HG02884 (cell line): ENCODE data around the gene SLC28A1.

Source experiments
- ATAC-seq: cut with Tn5 transposase; IDR thresholded peaks from one replicate; pipeline ENCODE4 v1.9.1; 2021; ENCODE audit warnings: mild to moderate bottlenecking, moderate library complexity; ENCODE audit not compliant: unreplicated experiment

The SLC28A1 gene

DNA sequence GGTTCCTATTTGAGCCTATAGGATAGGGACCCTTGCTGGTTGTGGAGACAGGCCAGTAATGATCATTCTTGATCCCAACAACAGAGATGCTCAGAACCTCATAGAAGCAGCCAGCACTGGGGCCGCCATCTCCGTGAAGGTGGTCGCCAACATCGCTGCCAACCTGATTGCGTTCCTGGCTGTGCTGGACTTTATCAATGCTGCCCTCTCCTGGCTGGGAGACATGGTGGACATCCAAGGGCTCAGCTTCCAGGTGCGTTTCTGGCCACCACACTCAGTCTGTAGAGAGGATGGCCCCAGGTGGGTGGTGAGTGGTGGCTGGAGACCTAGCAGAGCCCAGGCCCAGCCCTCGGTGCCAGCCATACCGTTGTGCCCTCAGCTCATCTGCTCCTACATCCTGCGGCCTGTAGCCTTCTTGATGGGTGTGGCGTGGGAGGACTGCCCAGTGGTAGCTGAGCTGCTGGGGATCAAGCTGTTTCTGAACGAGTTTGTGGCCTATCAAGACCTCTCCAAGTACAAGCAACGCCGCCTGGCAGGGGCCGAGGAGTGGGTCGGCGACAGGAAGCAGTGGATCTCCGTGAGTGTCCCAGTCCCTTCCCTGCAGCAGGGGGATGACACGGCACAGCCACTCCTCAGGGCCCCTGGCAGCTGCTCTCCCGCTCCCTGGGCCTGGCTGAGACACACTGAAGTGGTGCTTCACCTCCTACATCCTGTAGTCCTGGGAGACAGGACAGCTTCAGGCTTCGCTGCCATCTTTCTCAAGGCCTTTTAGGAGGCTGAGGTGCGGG lies 50.7 kb downstream of the SLC28A1 start:
- ATAC-seq: no peak

DNA sequence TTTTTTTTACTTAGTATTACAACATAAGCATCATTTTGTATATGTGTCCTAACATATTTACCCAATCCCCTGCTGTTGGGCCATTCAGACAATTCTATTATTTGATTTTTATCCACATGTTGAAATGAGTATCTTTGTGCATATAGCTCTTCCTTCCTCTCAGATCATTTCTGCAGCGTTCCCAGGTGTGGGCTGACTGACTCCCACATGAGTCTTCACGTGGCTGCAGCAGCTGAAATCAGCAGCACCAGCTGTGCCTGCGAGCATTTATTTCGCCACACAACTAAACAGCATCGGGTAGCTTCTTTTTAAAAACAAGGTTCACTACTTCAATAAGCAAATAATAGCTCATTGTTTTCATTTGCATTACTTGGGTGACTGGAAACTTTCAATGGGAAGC lies 52.7 kb downstream of the SLC28A1 start:
- no peak for ATAC-seq

DNA sequence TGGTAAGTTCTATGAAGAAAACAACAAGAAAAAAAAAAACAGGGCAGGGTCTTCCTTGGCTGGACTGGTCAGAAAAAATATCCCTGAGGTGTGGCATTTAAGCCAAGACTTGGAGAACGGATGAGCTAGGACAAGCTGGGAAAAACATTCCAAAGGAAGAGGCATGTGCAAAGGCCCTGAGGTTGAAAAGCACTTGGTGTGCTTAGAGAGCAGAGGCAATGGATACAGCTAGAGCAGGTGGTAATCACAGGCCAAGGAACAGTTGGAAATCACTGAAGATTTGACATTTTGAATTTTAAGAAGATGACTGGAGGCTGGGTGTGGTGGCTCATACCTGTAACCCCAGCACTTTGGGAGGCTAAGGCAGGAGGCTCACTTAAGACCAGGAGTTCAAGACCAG lies 54.3 kb downstream of the SLC28A1 start:
- ATAC-seq: no peak

DNA sequence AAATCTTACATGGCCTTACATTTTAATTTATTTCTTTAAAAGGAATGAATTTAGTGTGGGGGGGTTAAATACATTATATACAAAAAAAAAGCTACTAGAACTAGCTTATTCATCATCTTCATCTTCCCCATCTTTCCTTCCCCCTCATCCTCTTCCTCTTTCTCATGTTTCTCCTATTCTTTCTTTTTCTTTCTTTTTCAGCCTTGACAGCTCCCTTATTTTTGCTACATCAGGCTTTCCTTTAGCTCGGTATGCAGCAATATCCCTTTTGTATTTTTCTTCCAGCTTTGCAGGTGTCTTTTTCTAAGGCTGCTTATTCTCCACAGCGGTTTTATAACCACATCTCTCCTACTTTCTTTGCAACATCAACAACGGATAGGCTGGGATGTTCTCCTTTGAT lies 55.9 kb downstream of the SLC28A1 start:
- no peak for ATAC-seq

DNA sequence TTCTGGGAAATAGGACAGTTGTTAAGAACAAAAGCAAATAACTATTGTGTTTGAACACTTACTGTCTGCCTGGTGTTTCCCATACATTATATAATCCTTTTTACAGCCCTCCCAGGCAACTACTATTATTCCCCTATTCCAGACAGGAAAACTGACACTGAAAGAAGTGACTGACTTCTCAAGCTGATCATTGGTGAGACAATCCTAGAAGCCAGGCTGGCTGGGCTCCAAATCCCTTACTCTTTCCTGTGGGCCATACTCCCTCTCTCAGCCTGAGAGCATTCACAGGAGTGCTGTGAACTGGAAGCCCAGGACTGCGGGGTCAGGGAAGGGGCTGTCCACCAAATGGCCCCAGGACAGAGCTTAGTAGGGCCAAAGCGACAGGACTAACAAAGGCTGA lies 58.0 kb downstream of the SLC28A1 start:
- ATAC-seq: no peak

DNA sequence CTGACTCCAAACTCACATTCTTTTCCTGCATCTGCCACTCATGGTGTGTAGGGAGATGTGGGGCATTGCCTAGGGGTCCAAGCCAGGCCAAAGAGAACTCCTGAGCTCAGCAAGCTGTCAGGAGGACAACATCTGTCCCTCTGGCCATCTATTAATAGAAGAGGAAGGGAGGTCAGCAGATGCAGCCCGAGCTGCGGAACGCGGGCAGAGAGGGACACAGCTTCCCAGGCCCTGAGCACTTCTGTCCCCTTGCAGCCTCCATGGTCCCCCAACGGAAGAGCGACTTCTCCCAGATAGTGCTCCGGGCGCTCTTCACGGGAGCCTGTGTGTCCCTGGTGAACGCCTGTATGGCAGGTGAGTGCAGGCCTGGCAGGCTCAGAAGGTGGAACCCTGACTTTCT lies 59.8 kb downstream of the SLC28A1 start:
- no peak for ATAC-seq

DNA sequence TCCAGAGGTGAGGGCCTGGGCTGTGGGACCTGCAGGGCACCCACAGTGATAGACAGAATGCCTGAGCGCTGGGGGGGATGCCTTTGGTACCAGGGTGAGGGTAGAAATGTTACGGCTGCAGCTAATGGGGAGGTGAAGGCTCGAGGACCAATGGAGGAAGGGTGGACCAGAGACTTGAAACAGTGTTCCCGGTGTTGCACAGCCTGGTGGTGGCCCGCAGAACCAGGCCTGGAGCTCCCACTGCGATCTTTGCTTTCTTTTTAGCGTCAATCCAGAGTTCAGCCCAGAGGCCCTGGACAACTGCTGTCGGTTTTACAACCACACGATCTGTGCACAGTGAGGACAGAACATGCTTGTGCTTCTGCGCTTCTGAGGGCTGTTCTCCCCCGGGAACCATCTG lies 60.4 kb downstream of the SLC28A1 start:
- ATAC-seq: no peak

DNA sequence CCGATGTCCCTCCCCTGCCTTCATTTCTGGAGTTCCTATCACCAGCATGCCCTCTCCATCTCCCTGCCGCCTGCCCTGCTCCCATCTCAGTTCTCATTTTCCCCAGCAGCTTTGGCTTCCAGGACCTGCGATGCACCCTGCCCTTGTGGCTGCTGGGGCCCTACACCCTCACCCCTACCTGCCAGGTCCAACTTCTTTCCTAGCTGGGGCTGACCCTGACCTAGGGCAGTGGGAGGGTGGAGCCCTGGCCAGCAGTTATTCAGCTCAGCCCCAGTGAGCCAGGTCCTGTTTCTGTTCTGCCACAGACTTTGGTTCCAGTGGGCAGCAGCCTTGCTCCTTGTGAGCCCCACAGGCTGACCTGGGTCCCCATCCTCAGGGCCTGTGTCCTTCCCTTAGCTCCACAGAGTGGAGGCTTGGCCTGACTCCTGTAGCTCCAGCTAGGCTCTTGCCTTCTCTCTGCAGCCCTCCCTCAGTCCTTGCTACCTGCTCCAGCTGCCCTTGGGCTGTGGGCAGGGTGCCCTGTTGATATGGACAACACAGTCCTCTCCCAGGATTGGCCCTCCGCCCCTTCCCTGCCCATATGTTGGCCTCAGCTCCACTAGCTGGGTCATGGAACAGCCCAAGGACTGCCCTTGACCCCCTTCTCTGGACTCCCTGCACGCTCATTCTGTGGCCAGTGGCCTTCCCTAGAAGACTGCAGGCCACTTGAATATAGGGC lies 62.5 kb downstream of the SLC28A1 start:
- ATAC-seq: no peak

DNA sequence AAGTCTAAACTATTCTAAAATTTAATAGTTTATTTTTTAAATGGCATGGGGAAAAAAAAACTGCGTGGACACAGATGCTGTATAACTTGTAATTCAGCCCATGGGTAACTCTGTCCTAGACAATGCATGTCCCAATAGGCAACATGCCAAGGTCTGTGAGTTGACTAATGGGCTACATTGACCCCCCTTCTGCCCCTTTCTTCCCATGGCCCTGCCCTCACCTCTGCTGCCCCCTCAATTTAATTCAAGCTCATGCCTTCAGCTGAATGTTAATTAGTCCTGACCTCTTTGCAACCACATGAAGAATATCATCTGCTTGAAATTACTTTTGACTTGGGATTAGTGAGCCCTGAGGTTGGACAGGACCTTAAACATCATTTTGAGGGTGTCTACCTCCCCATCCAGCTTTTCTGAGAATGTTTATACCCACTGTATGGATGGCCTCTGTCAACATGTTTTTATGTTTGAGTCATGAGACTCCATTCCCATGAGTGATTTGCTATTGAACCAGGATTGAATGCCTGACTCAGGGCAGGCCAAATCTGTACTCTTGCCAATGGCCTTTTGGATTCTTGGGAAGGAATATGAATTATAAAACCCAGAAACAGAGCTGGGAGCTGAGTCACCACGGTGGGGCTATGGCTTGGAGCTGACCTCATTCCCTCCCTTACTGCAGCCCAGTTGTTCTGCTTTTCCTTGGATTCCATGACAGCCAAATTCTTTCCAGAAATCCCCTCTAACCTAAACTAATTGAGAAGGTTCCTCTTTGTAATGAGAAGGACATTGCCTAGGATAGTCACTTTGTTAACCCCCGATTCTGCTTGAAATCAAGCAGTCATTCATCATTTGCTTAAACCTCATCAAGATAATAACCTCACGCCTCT lies 63.7 kb downstream of the SLC28A1 start:
- ATAC-seq: no peak

DNA sequence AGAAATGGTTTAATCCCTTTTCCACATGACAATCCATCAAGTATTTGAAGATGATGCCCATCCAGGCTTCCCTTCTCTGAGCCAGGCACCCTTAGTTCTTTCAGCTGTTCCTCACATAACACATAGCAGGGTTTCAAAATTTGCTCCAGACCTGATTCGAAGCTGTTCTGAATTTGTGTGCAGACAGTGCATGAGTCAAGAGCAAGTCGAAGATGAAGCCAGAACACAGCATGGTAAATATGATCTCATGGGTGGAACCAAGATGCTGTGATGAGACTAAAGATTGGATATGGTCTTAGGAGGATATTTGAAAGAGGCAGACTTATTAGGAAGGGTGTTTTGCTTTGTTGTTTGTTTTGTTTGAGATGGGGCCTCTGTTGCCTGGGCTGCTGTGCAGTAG lies 64.6 kb downstream of the SLC28A1 start:
- ATAC-seq: no peak

DNA sequence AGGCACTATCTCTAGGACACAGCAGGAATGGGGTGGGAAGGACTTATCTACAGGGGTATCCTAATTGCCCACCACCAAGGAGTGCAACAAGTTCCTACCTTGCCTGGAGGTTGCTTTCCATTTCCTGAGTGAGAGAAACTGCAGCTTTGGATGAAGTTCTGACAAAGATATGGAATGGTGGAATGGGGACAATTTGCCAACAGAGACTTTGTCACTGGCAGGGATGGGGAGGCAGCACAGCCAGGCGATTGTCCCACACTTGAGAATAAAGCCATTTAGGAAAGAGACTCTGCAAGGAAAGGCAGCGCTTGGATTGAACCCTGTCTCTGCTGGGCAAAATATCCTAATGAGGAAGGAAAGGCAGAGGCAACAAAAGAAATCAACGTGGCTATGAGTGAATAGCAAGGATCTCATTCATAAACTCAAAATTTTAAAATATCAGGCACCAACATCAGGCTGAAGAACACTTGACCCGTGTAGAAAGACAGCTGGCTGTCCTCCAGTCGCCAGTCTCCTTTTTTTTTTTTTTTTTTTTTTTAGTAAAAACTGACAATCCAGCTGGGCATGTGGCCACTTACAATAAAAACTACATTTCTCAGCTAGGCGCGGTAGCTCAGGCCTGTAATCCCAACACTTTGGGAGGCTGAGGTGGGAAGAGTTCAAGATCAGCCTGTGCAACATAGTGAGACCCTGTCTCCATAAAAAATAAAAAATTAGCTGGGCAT lies 65.5 kb downstream of the SLC28A1 start:
- ATAC-seq: no peak

DNA sequence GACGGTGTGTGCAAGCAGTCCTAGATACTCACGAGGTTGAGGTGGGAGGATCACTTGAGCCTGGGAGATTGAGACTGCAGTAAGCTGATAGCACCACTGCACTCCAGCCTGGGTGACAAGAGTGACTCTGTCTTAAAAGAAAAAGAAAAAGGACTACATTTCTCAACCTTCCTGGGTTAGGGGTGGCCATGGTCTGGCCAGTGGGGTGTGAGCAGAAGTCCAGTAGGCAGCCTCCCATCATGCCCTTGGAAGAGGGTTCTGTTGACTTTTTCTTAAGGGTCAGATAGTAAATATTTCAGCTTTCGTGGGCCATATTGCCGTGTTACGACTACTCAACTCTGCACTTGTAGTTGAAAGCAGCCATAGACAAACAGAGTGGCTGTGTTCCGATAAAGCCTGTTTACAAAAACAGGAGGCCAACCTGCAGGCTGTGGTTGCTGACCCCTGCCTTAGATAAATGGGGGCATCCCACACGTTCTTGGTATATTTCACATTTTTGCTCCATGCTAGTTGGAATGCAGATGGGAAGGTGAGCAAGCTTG lies 66.2 kb downstream of the SLC28A1 start:
- ATAC-seq: no peak

DNA sequence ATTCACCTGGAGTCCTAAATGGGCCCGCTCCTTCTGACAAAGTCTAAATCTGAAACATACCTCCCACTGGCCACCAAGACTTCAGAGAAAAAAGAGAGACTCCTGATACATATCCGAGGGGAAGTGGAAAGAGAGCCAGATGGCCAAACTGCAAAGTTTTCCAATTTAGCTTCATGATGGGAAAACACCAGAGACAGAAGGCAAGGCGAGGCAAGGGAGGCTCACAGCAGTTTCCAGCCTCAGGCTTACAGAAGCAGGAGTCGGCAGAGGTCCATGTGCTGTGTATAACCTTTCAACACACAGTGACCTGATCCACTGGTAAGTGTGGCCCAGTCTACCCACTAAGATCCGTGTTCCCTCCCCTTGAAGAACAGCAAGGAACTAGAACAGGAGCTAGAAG lies 67.3 kb downstream of the SLC28A1 start:
- no peak for ATAC-seq

DNA sequence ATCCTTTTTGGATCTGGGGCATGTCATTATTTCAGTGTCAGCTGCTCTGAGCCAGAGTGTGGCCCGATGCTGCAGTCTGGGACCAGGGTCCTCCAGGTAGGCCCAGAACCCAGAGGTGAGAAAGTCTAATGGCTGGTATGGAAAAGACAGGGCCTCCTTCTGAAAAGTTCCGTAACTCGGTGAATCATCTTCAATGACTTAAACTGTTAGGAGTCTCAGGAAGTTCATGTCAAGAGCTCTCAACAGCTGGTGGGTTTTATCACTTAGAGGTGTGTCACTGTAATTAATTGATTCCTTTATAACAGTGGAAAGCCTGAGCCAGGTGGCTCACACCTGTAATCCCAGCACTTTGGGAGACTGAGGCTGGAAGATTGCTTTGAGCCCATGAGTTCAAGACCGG lies 68.7 kb downstream of the SLC28A1 start:
- no peak for ATAC-seq

DNA sequence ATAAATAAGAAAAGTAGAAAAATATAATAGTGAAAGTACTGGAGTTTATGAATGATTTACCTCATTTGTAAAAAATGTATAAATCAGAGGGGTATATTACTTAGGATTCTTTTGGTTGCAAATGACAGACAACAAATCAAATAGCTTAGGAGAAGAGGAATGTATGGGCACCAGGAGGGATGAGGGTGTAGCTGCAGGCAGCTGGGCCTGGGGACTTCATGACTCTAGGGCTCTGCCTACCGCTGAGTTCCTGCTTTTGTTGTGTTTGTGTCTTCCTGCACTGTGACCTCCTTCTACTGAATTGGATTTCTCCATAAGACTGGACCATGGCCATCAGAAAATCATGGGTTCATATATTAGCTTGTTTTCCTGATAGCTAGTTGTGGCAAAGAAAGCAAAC lies 69.3 kb downstream of the SLC28A1 start:
- ATAC-seq: no peak

DNA sequence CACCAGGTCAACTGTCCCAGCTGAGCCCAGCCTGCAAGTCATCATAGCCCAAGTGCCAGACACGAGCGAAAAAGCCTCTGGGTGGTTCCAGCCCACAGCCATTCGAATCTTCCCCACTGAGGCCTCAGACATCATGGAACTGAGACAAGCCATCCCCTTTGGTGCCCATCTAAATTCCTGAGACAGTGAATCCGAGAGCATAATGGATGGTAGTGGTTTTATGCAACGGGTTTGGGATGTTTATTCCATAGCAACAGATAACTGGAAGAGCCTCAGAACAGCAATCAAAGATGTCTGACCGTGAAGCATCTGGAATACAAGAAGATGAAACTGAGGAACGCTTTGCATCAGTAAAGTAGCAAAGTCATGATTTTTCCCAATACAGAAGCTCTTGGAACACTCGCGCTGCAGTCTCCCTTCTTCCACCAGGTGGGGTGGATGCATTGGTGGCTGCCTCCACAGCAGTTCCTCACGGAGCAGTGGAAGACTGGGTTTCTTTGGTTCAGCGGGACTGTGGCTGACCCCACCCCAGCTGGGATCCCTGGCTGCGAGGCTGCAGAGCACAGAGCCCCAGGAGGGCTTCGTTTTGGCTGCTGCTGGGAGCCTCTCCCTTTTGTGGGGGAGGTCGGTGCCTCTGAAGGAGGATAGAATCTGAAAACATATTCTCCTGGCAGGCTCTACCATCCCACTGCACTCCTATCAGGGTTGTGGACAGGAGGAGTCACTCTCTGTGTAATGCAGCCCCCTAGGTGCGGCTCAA lies 70.8 kb downstream of the SLC28A1 start:
- ATAC-seq: no peak

DNA sequence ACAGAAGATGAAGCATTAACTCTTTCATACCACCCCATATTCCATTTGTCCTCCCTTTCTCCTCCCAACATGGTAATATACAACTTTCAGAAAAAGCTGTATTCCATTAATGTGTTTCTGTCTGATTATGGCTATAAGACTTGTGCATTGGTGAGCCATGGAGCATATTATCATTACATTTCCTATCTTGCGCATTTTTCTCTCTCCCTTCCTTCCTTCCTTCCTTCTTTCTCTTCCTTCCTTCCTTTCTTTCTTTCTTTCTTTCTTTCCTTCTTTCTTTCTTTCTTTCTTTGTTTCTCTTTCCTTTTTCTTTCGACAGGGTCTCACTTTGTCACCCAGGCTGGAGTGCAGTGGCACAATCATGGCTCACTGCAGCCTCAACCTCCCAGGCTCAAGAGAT lies 71.7 kb downstream of the SLC28A1 start:
- no peak for ATAC-seq

DNA sequence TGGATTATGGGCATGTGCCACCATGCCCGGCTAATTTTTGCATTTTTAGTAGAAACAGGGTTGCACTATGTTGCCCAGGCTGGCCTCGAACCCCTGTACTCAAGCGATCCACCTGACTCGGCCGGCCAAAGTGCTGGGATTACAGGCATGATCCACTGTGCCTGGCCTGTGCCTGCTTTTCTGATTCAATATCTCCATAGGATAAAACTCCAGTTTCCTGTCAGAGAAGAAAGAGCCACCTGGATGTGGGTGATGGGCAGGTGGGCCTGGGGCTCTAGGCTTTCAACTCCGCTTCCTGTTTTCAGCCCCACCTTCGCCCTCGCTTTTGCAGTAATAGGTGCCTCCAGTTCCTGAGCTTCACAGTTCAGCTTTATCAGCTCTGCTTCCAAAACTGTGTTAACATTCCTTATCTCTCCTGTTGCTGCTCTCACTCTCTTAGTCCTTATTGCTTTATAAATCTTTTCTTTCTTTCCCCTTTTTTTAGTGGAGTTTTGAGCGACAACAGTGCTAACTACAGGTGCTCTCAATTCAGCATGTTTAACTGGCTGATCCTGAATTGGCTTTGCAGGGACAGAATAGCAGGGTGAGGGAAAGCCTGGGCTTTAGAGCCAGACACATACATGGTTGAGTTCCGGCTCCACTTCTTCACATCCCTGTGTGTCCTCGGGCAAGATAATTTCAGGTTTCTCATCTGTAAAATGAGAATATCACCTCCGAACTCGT lies 76.1 kb downstream of the SLC28A1 start:
- no peak for ATAC-seq

DNA sequence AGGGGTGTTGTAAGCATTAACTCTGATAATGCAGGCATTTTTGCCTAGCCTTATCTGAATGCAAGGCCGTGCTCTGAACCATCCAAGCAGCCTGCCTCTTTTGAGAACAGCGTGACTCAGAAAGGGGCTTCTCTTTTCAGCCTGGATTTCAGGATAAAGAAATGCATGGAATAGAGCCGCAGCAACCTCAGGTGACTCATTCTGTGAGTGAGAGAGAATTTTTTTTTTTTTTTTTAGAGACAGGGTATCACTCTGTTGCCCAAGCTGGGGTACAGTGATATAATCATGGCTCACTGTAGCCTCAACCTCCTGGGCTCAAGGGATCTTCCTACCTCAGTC lies 76.6 kb downstream of the SLC28A1 start:
- ATAC-seq: no peak
